Activated naive CD4-positive, alpha-beta T cell treated with anti-CD3 and anti-CD28 coated beads, Interleukin-2, amount 50 U/mL, for 16 hours (primary cell): ENCODE results near the gene RADIL.

ENCODE experiments used
- DNase-seq: peaks from one replicate; pipeline ENCODE4 v3.0.0-alpha.2; 2020

Gene RADIL

DNA sequence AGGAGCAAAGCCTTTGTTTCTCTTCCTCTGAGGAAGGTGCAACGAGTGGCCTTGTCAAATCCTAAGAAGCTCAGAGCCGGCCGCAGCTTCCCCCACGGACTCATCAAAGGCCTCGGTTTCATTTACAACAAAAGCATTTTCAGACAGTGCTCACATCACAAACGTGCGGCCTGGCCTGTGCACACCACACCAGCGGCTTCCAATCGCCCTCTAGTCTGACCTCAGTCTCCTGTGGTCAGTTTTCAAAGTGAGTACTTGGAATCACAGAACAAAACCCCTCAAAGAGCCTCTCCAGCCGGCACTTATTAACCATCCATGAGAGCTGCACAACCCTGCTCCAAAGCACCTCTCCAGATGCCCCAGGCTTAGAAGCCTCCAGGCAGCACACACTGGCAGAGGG lies 3.3 kb downstream of the RADIL start:
- DNase-seq, result no peak

DNA sequence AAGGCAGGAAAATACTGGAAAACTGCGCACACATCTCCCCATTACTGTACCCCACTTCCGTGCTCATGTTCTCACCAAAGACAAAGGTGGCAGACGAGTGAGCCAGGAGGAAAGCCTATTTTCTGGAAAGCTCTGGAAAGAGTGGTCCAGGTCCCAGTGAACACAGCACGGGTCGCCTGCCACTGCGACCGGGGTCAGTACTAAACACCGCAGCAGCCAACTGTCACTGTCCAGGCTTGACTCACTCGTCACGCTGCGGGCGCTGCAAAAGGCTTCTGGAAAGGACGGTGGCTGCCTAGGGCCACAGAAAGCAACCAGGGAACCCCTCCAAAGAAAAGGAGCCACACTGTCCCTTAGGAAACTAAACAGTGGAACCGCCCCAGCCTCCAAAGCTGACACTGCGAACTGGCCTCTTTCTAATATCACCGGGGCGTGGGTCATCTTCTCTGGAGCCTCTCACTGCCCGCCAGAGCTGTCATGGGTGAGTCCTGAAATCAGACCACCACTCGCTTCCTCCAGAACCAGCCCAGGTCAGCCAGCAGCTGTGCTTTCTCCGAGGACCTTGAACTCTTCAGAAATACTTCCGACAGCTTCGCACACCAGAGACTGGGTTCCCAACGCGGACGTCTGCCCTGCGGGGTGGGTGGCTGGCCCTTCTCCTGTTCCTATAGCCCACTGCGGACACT lies 4.0 kb downstream of the RADIL start:
- no peak for DNase-seq

GRCh38 chr7:4878336-4879335 lies 4.9 kb downstream of the RADIL start:
- DNase-seq, result no peak

GRCh38 chr7:4876586-4876985 lies 6.9 kb downstream of the RADIL start:
- no peak for DNase-seq

- no peak for DNase-seq
Observed at GRCh38 chr7:4875391-4875790, 8.1 kb downstream of the RADIL start.

- no peak for DNase-seq
Observed at GRCh38 chr7:4873071-4873944, 10.2 kb downstream of the RADIL start.

GRCh38 chr7:4871930-4872675 lies 11.4 kb downstream of the RADIL start:
- DNase-seq, result no peak

GRCh38 chr7:4871056-4871680 lies 12.3 kb downstream of the RADIL start:
- DNase-seq, result no peak

- DNase-seq, result no peak
Observed at GRCh38 chr7:4868493-4868892, 15.0 kb downstream of the RADIL start.

DNA sequence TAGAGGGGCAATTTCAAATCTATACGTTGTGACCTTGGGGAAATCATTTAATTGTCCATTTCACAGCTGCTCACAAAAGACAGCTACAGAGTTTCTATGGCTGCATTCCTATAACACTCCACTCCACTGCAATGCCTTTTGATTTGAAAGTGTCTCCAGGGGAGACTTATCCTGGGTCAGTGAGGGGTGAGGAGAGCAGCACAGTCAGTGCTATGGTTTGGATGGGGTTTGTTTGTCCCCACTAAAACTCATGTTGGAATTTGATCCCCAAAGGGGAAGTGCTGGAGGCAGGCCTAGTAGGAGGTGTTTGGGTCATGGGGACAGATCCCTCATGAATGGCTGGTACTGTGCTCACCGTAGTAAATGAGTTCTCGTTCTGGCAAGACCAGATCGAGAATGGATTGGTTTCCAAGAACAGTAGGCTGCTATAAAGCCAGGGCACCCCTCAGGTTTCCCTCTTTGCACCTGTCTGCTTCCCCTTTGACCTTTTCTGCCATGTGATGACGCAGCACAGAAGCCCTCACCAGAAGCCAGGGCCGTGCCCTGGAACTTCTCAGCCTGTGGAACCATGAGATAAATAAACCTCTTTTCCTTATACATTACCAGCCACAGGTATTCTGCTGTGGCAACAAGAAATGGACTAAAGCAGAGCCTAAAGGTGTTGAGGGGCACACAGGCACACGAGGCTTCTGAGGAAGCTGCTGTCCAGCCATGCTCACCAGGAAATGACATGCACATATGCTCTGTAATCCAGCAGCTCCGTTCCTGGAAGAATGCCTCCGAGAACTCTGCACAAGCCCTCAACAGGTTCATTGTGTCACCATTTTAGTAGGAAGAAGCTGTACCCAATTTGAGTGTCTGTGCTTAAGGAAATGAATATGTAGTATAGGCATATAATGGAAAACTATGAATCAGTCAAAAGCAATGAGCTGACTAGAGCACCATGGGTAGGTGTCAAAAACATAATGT lies 16.7 kb downstream of the RADIL start:
- no peak for DNase-seq

DNA sequence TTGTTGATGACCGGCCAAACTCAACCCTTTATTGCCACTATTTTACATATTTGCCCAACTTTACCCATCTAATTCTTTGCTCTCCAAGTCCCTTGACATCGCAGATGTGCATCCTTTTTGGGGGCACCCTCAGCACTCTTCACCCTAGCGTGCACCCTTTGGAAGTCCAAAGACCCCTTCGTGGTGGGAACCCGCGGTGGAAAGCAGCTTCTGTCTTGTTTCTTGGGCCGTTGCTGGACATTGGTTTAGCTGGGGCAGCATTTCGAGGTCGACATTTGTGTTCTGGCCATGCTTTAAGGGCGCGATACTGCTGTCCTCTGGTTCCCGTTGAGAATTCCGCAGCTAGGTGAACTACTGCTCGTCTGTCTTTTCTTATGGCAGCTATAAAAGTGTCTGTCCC lies 21.4 kb downstream of the RADIL start:
- DNase-seq, result no peak

DNA sequence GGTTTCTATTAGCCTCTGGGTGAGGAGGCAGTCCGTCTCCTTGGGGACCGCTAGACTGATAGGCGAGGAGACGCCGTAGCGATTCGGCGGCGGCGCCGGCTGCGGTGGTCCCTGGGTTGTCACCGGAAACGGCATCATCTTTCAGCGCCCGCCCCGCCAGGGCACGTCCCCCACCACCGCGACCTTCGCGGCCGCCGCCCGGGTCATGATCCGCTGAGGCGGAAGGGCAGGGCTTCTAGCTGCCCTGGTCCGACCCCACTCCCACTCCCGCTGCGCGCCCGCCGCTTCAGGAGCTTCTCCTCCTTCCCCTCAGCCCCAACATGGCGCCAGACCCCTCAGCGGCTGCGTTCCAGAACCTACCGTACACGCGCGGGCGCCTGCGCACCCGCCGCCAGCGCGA lies 21.8 kb downstream of the RADIL start, which contains the start of gene PAPOLB:
Gene PAPOLB, minus strand, starts transcription at position 358 of the 400 bp plus-strand sequence. Its CDS starts 220 bp downstream, at position 138.
- peak; percentile 16 for DNase-seq

- no peak for DNase-seq
Observed at GRCh38 chr7:4861227-4861626, 22.3 kb downstream of the RADIL start.

- DNase-seq, result no peak
Observed at GRCh38 chr7:4857189-4857588, 26.3 kb downstream of the RADIL start.

DNA sequence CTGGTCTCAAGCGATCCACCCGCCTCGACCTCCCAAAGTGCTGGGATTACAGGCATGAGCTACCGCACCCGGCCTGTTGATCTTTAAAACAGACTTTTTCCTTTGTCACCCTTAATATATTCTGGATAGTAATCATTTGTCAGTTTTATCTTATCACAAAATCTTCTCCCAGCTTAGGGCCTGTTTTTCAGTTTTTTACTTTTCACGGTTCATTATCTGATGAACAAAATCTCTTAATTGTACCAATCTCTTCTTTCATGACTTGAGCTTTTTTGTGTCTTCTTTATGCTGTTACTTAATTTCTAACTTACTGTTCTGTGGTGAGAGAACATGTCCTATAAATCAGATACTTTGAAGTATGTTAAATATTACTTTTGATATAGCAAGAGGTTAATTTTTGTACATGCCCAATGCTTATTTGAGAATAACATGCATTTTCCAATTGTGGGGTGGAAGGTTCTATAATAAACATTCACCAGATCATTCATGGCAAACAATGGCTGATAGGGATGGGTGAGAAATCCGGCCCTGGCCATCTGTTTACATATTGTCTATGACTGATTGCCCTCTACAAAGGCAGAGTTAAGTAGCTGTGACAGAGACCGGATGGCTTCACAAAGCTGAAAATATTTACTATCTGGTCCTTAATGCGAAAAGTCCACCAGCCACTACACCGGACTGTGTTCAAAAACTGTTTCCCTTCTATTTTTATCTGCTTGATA lies 27.0 kb downstream of the RADIL start:
- no peak for DNase-seq

GRCh38 chr7:4854916-4855315 lies 28.6 kb downstream of the RADIL start:
- no peak for DNase-seq

GRCh38 chr7:4851459-4852422 lies 31.8 kb downstream of the RADIL start:
- no peak for DNase-seq

- DNase-seq, result no peak
Observed at GRCh38 chr7:4850262-4850795, 33.2 kb downstream of the RADIL start.
